ENCODE data around the gene CFAP97D1. TPM values are rescaled to one million over a fixed set of nuclear protein-coding genes. Genes with fewer than 3 reads are reported as not detected.

The CFAP97D1 gene
- total and polyA plus RNA-seq, 2 experiments from 2014 or later: 0.07 to 0.10 TPM

GRCh38 chr17:43740541-43740940 lies 39.7 kb upstream of the CFAP97D1 start (continued):
- no peak for TF ChIP-seq ZNF462 (CRISPR knock-in tag; IDR thresholded peaks at IDR 0.05)

GRCh38 chr17:43741636-43742035 lies 38.6 kb upstream of the CFAP97D1 start:
- Mint-ChIP-seq H3K27ac (no peak overlapping the region), H3K36me3 (ENCODE audit: low read depth) (no peaks in the 10 kb centered on the region; the same call in 2 of the 3 replicates)
- no peak overlapping the region for H3K27ac ChIP-seq (ENCODE audit: low read depth)

More at GRCh38 chr17:43741636-43742035, 38.6 kb upstream of the CFAP97D1 start:
- no peak overlapping the region for H2AFZ ChIP-seq
- H3K4me3 Mint-ChIP-seq: no peak overlapping the region
- no peaks in the 10 kb centered on the region for H3K27me3 ChIP-seq (ENCODE audit: insufficient read depth)
- no peaks in the 10 kb centered on the region for H3F3A ChIP-seq (replicated peaks; ENCODE audit: low read depth)
- no peaks in the 10 kb centered on the region for H3K9me2 ChIP-seq (ENCODE audit: insufficient read depth)
- H3K9me3 Mint-ChIP-seq: peaks cover 3% of the 10 kb centered on the region; the same call in 1 of the 3 replicates
- H3K4me2 ChIP-seq: no peak overlapping the region
- no peak overlapping the region for H3K4me3 ChIP-seq
- H3K36me3 ChIP-seq (ENCODE audit: insufficient read depth): no peaks in the 10 kb centered on the region
- peaks cover 35% of the 10 kb centered on the region for H3K4me1 Mint-ChIP-seq
- TF ChIP-seq NANOG (IDR thresholded peaks at IDR 0.05; ENCODE audit: borderline replicate concordance) (no peak), CREB1 (CRISPR knock-in tag; IDR thresholded peaks at IDR 0.05; ENCODE audit: low read depth) (no peak), CTCF (conservative IDR thresholded peaks at IDR 0.05; ENCODE audit: low read depth in 2 of 2) (no peak), ZNF114 (CRISPR knock-in tag; IDR thresholded peaks at IDR 0.05) (no peak), POLR2AphosphoS5 (IDR thresholded peaks at IDR 0.05; ENCODE audit: low read depth) (no peak), EZH2 (IDR thresholded peaks at IDR 0.05; ENCODE audit: low read depth, unreplicated experiment) (no peak), EZH2phosphoT487 (IDR thresholded peaks at IDR 0.05; ENCODE audit: unreplicated experiment) (no peak)
- ATAC-seq: no peak
- no peaks in the 10 kb centered on the region for H3K79me2 ChIP-seq (replicated peaks; ENCODE audit: insufficient read depth)
- no peak for DNase-seq (ENCODE audit: low spot score)
- H3K4me1 ChIP-seq (ENCODE audit: insufficient read depth): peaks cover 12% of the 10 kb centered on the region; the same call in 1 of the 2 replicates
- no peaks in the 10 kb centered on the region for H4K20me1 ChIP-seq (replicated peaks; ENCODE audit: insufficient read depth)
- H3K27me3 Mint-ChIP-seq (ENCODE audit: insufficient read depth, low read depth, poor library complexity): peaks cover 5% of the 10 kb centered on the region

Measured in GM23338 (cell line).